Central memory CD8-positive, alpha-beta T cell (primary cell): ENCODE measurements around the gene PRADC1.

Source experiments
- ATAC-seq: fragments of 150-1000 bp; cut with Tn5 transposase; replicated peaks from 2 replicates; pipeline ENCODE4 v1.10.0; 2022; ENCODE audit warnings: mild to moderate bottlenecking, moderate FRiP score, moderate number of reproducible peaks; ENCODE audit not compliant: poor library complexity, severe bottlenecking; ENCODE audit errors: extremely low read depth
- DNase-seq, 2 donors: peaks; one replicate each; pipeline ENCODE4 v3.0.0; 2021; ENCODE audit warnings: low spot score in 2 of 2
- H3K27ac Mint-ChIP-seq: one replicate; pipeline ENCODE4 v1.8.0; 2022; ENCODE audit warnings: low read depth, mild to moderate bottlenecking, moderate library complexity, mixed read lengths
- H3K27me3 Mint-ChIP-seq: one replicate; pipeline ENCODE4 v1.8.0; 2022; ENCODE audit warnings: mixed read lengths
- H3K36me3 Mint-ChIP-seq: one replicate; pipeline ENCODE4 v1.8.0; 2022; ENCODE audit warnings: mild to moderate bottlenecking, moderate library complexity, mixed read lengths; ENCODE audit not compliant: insufficient read depth
- H3K4me1 Mint-ChIP-seq: one replicate; pipeline ENCODE4 v1.8.0; 2022; ENCODE audit warnings: mixed read lengths
- H3K4me3 Mint-ChIP-seq: one replicate; pipeline ENCODE4 v1.8.0; 2022; ENCODE audit warnings: mild to moderate bottlenecking, moderate library complexity, mixed read lengths
- H3K9me3 Mint-ChIP-seq: one replicate; pipeline ENCODE4 v1.8.0; 2022; ENCODE audit warnings: mixed read lengths

PRADC1 gene

GRCh38 chr2:73239776-73240175, 6.7 kb upstream of the PRADC1 start:
- Mint-ChIP-seq H3K9me3 (no peaks in the 10 kb centered on the region), H3K27me3 (no peaks in the 10 kb centered on the region), H3K36me3 (peaks cover 31% of the 10 kb centered on the region), H3K27ac (no peak overlapping the region), H3K4me1 (peaks cover 30% of the 10 kb centered on the region), H3K4me3 (no peak overlapping the region)
- no peak for DNase-seq
- ATAC-seq: no peak

DNA sequence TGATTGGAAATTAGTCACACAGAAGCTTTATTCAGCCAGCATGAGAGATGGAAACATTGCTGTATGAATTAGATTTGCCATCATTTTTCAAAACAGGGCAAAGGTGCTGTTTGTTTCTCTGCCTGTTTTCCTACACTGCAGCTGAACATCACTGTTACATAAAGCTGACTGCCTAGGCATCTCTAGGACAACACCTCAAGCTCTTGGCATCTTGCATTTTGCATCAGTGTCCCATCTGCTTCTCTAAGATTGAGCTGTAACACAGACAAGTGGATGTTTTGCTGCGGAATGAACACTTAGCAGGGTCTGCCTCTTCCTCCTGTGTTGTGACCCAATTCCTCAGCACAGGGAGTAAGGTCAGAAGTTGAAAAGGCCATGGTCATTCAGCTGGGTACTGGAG, 5.9 kb upstream of the PRADC1 start:
- Mint-ChIP-seq H3K36me3 (peaks cover 34% of the 10 kb centered on the region), H3K4me1 (peaks cover 32% of the 10 kb centered on the region), H3K27me3 (no peaks in the 10 kb centered on the region), H3K27ac (no peak overlapping the region), H3K9me3 (no peaks in the 10 kb centered on the region), H3K4me3 (no peak overlapping the region)
- ATAC-seq (no peak), DNase-seq (no peak)

DNA sequence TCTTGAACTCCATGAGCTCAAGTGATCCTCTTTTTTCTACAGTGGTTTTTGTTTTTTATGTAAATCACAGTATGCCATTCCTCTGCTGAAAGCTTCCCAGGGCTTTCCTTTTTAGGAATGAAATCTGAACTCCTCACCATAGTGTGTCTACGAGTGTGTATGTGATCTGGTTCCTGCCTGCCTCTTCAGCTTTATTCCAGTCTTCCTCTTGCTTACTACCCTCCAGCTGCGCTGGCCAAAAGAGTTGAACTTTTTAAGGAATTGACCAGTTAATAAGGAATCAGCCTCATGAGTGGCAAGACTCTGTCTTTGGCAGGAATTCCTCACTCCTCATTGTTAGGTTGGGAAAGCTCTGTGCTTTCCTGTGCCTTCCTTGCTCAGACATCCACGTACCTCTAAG, 5.1 kb upstream of the PRADC1 start:
- H3K27me3 Mint-ChIP-seq: no peaks in the 10 kb centered on the region
- peak overlapping the region; percentile 53 for H3K27ac Mint-ChIP-seq
- H3K4me1 Mint-ChIP-seq: peaks cover 34% of the 10 kb centered on the region
- H3K36me3 Mint-ChIP-seq: peaks cover 34% of the 10 kb centered on the region
- no peak for ATAC-seq
- no peak for DNase-seq
- H3K4me3 Mint-ChIP-seq: no peak overlapping the region
- H3K9me3 Mint-ChIP-seq: no peaks in the 10 kb centered on the region

DNA sequence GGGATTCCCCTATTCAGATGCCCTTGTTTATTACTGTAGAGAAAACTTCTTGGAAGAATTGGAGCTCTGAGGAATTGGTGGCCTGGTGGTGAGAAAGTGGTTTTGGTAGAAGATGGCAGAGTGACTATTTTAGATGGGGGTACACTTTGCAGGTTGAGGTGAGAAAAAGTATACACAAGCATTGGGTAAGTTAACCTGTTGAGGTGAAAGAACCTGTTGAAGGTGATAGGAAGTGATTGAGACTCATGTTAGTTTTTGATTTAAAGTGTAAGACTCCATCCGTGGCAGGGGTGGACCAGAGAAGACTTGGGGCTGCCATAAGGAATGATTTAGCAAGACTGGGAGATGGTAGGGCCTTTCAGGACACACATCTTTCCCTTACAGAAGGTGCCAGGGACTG, 4.1 kb upstream of the PRADC1 start:
- Mint-ChIP-seq H3K4me3 (no peak overlapping the region), H3K27me3 (no peaks in the 10 kb centered on the region), H3K9me3 (no peaks in the 10 kb centered on the region), H3K36me3 (peaks cover 27% of the 10 kb centered on the region), H3K27ac (peak overlapping the region; percentile 2), H3K4me1 (peaks cover 34% of the 10 kb centered on the region)
- ATAC-seq: no peak
- no peak for DNase-seq

GRCh38 chr2:73235315-73236028, 2.4 kb upstream of the PRADC1 start:
- H3K36me3 Mint-ChIP-seq: peaks cover 22% of the 10 kb centered on the region
- peaks cover 34% of the 10 kb centered on the region for H3K4me1 Mint-ChIP-seq

DNA sequence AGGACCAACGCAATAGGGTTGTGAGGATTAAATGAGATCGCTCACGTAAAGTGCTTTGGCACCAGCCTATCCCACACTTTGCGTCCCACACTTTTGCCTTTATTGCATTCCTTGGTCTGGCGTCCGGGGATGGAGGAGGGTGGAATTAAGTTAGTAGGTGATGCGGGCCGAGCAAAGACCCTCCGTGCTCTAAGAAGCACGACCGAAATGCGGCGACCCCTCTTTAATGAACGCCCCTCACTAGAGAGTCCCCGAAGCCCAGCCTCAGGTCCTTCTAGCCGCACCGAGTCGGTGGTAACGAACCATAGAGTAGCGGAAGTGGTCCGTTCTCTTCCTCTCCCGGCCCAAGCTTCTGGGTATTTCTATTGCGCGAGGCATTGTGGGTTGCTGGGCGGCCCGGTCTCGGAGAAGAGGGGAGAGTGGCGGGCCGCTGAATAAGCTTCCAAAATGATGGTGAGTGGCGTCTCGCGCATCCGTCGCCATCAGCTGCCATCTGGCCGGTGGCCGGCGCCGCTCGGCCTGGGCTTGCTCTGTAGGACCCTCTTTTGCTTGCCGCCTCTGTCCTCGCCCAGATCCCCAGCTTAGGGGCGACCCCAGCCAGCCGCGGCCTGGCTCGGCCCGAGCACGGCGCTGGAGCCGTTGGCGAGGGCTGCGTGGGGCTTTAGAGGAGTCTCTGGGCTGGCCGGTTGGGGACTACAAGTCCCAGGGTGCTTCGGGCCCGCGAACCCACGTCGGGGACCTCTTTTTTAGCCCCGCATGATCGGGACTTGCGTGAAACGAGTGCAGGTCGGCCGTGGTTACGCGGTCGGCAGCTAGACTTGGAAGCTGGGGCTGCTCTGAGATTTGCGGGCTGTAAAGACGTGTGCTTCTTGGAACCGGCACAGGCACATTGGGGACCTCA, 1.1 kb upstream of the PRADC1 start, which contains the start of gene CCT7:
CCT7 (plus strand) TSS at position 377 of the 901 bp plus-strand sequence; CDS start at position 448, 71 bp downstream.
- DNase-seq: peak; percentile 73 to 83
- Mint-ChIP-seq H3K27ac (peak within 1 kb of the TSS; percentile 96), H3K27me3 (no peaks in the 10 kb centered on the region)

More at GRCh38 chr2:73235315-73236028, 2.4 kb upstream of the PRADC1 start:
- DNase-seq (no peak), ATAC-seq (no peak)
- Mint-ChIP-seq H3K27me3 (no peaks in the 10 kb centered on the region), H3K4me3 (peak overlapping the region; percentile 97), H3K27ac (peak overlapping the region; percentile 96), H3K9me3 (no peaks in the 10 kb centered on the region)

GRCh38 chr2:73232403-73233153, 461 bp downstream of the PRADC1 start:
- peaks cover 20% of the 10 kb centered on the region for H3K36me3 Mint-ChIP-seq
- H3K4me3 Mint-ChIP-seq: peak overlapping the region; percentile 97
- H3K27ac Mint-ChIP-seq: peak overlapping the region; percentile 64
- no peaks in the 10 kb centered on the region for H3K27me3 Mint-ChIP-seq
- peaks cover 34% of the 10 kb centered on the region for H3K4me1 Mint-ChIP-seq
- no peaks in the 10 kb centered on the region for H3K9me3 Mint-ChIP-seq
- DNase-seq (peak in 1 of 2 donors; percentile 16), ATAC-seq (no peak)

More for the DNA sequence above, 1.1 kb upstream of the PRADC1 start, which contains the start of gene CCT7:
- Mint-ChIP-seq H3K36me3 (peaks cover 18% of the 10 kb centered on the region), H3K4me1 (peaks cover 34% of the 10 kb centered on the region), H3K9me3 (no peaks in the 10 kb centered on the region), H3K4me3 (peak within 1 kb of the TSS; percentile 97)
- ATAC-seq: peak; percentile 72

- no peaks in the 10 kb centered on the region for H3K4me1 Mint-ChIP-seq
- no peak for ATAC-seq
- H3K4me3 Mint-ChIP-seq: no peak overlapping the region
- no peak overlapping the region for H3K27ac Mint-ChIP-seq
- H3K9me3 Mint-ChIP-seq: no peaks in the 10 kb centered on the region
- H3K36me3 Mint-ChIP-seq: peaks cover 11% of the 10 kb centered on the region
- no peaks in the 10 kb centered on the region for H3K27me3 Mint-ChIP-seq
- DNase-seq: no peak
These were observed 4.4 kb downstream of the PRADC1 start for GRCh38 chr2:73228631-73229030.

DNA sequence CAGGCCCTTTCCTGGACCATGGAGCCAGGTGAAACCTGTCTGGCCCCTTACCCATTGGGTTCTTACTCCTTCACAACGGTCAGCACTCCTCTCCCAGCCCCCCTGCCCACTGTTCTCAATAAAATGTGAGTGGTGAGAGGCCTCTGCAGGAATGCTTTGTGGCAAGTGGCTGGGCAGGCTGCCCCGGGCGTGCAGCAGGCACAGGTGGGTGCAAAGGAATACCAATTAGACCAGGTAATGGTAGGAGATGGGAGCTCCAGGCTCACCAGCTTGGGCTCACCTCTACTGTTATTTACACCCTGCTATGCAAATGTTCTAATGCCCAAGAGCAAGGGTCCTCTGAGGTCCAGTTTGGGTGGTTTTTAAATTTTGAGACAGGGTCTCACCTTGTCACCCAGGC, 6.0 kb downstream of the PRADC1 start:
- DNase-seq: no peak
- ATAC-seq: no peak
- peaks cover 8% of the 10 kb centered on the region for H3K36me3 Mint-ChIP-seq
- H3K4me1 Mint-ChIP-seq: no peaks in the 10 kb centered on the region
- H3K27me3 Mint-ChIP-seq: no peaks in the 10 kb centered on the region
- no peak overlapping the region for H3K27ac Mint-ChIP-seq
- H3K9me3 Mint-ChIP-seq: no peaks in the 10 kb centered on the region
- H3K4me3 Mint-ChIP-seq: no peak overlapping the region

GRCh38 chr2:73225513-73226360, 7.3 kb downstream of the PRADC1 start:
- DNase-seq: no peak
- H3K27ac Mint-ChIP-seq: peak overlapping the region; percentile 44
- no peak for ATAC-seq
- H3K4me3 Mint-ChIP-seq: no peak overlapping the region
- no peaks in the 10 kb centered on the region for H3K27me3 Mint-ChIP-seq
- no peaks in the 10 kb centered on the region for H3K9me3 Mint-ChIP-seq
- H3K4me1 Mint-ChIP-seq: no peaks in the 10 kb centered on the region
- peaks cover 11% of the 10 kb centered on the region for H3K36me3 Mint-ChIP-seq

- Mint-ChIP-seq H3K36me3 (peaks cover 7% of the 10 kb centered on the region), H3K27ac (no peak overlapping the region), H3K9me3 (no peaks in the 10 kb centered on the region), H3K4me3 (no peak overlapping the region), H3K4me1 (no peaks in the 10 kb centered on the region), H3K27me3 (no peaks in the 10 kb centered on the region)
- ATAC-seq (no peak), DNase-seq (no peak)
These were observed 9.2 kb downstream of the PRADC1 start for GRCh38 chr2:73223821-73224220.
